ENCODE data around the gene IZUMO1R.
"Not testable (repeated sequence)": the region's sequence is repeated elsewhere in the genome, so short reads cannot be mapped to it uniquely, and the experiment has no call there.

Gene IZUMO1R

GRCh38 chr11:94343495-94343894, 39.1 kb downstream of the IZUMO1R start:
- no peak for DNase-seq
- Histone ChIP-seq H3K9me3 (ENCODE audit: control insufficient read depth, low read length) (no peaks in the 10 kb centered on the region), H3K4me3 (ENCODE audit: insufficient read depth, low read depth, low read length, poor library complexity, severe bottlenecking) (no peak overlapping the region), H3K27ac (ENCODE audit: insufficient read depth, low read length, poor library complexity, severe bottlenecking) (no peak overlapping the region), H3K4me1 (ENCODE audit: control insufficient read depth, insufficient read depth, low read length, poor library complexity, severe bottlenecking) (no peaks in the 10 kb centered on the region), H3K36me3 (ENCODE audit: control insufficient read depth, insufficient read depth, low read length) (no peaks in the 10 kb centered on the region), H3K27me3 (replicated peaks; ENCODE audit: control insufficient read depth, insufficient read depth, low read length, poor library complexity, severe bottlenecking) (no peaks in the 10 kb centered on the region)

GRCh38 chr11:94346311-94346710, 41.9 kb downstream of the IZUMO1R start:
- not testable (repeated sequence) for H3K36me3 ChIP-seq (ENCODE audit: control insufficient read depth, insufficient read depth, low read length); H3K27me3 ChIP-seq (replicated peaks; ENCODE audit: control insufficient read depth, insufficient read depth, low read length, poor library complexity, severe bottlenecking); DNase-seq; H3K27ac ChIP-seq (ENCODE audit: insufficient read depth, low read length, poor library complexity, severe bottlenecking); H3K4me3 ChIP-seq (ENCODE audit: insufficient read depth, low read depth, low read length, poor library complexity, severe bottlenecking); H3K9me3 ChIP-seq (ENCODE audit: control insufficient read depth, low read length); H3K4me1 ChIP-seq (ENCODE audit: control insufficient read depth, insufficient read depth, low read length, poor library complexity, severe bottlenecking)

GRCh38 chr11:94350850-94351563, 46.6 kb downstream of the IZUMO1R start:
- not testable (repeated sequence) for H3K27me3 ChIP-seq (replicated peaks; ENCODE audit: control insufficient read depth, insufficient read depth, low read length, poor library complexity, severe bottlenecking); H3K9me3 ChIP-seq (ENCODE audit: control insufficient read depth, low read length); H3K4me1 ChIP-seq (ENCODE audit: control insufficient read depth, insufficient read depth, low read length, poor library complexity, severe bottlenecking); DNase-seq; H3K27ac ChIP-seq (ENCODE audit: insufficient read depth, low read length, poor library complexity, severe bottlenecking); H3K36me3 ChIP-seq (ENCODE audit: control insufficient read depth, insufficient read depth, low read length); H3K4me3 ChIP-seq (ENCODE audit: insufficient read depth, low read depth, low read length, poor library complexity, severe bottlenecking)

Measured in effector memory CD4-positive, alpha-beta T cell (primary cell).